HCT116 (cell line): Measurements from ENCODE around the gene ITPR2.

Experiments
- ATF3 ChIP-seq: IDR thresholded peaks from 2 replicates; pipeline ENCODE4 v1.6.1; 2012
- CTCF ChIP-seq, 3 experiments: fragments of 200-600 bp in 1 of 3; sonication (generic) in 1 of 3; IDR thresholded peaks in 2 of 3; conservative IDR thresholded peaks in 1 of 3; 2 replicates each; pipeline ENCODE4 v1.5.1; 2012 to 2017; ENCODE audit warnings: low read depth in 2 of 3, low read length in 2 of 3, antibody characterized with exemption in 1 of 3, borderline replicate concordance in 1 of 3, control low read depth in 1 of 3, mild to moderate bottlenecking in 1 of 3, mixed read lengths in 1 of 3, mixed run types in 1 of 3, moderate library complexity in 1 of 3; ENCODE audit not compliant: insufficient read depth in 1 of 3
- EZH2 ChIP-seq: fragments of 200-600 bp; sonication (generic); IDR thresholded peaks from 2 replicates; pipeline ENCODE4 v1.6.1; 2017; ENCODE audit warnings: antibody characterized with exemption, mixed run types
- EZH2phosphoT487 ChIP-seq: fragments of 200-600 bp; IDR thresholded peaks from 2 replicates; pipeline ENCODE4 v1.6.1; 2018; ENCODE audit warnings: antibody characterized with exemption, borderline replicate concordance
- FOSL1 ChIP-seq: IDR thresholded peaks from 2 replicates; pipeline ENCODE4 v1.6.1; 2012; ENCODE audit warnings: low read depth
- MAX ChIP-seq: IDR thresholded peaks from 2 replicates; pipeline ENCODE4 v1.6.1; 2012
- POLR2A ChIP-seq: IDR thresholded peaks from 2 replicates; pipeline ENCODE4 v1.7.0; 2011; ENCODE audit warnings: borderline replicate concordance; ENCODE audit not compliant: insufficient read depth, insufficient read length; ENCODE audit errors: extremely low read depth
- RAD21 ChIP-seq: IDR thresholded peaks from 2 replicates; pipeline ENCODE4 v1.6.1; 2012; ENCODE audit warnings: low read depth, mild to moderate bottlenecking
- SP1 ChIP-seq: IDR thresholded peaks from 2 replicates; pipeline ENCODE4 v1.6.1; 2012; ENCODE audit warnings: low read depth
- YY1 ChIP-seq: IDR thresholded peaks from 2 replicates; pipeline ENCODE4 v1.6.1; 2011; ENCODE audit warnings: low read length, low read depth, moderate library complexity, mild to moderate bottlenecking; ENCODE audit not compliant: insufficient replicate concordance; ENCODE audit errors: extremely low read depth
- ZBTB33 ChIP-seq: IDR thresholded peaks from 2 replicates; pipeline ENCODE4 v1.6.1; 2011; ENCODE audit warnings: mild to moderate bottlenecking, low read length, moderate library complexity; ENCODE audit not compliant: insufficient replicate concordance; ENCODE audit errors: extremely low read depth
- ZFX ChIP-seq: fragments of 450-650 bp; IDR thresholded peaks from 2 replicates; pipeline ENCODE4 v1.6.1; 2017
- ZNF274 ChIP-seq: fragments of 200-500 bp; sonication (Bioruptor generic); IDR thresholded peaks from 2 replicates; pipeline ENCODE4 v1.6.1; 2014; ENCODE audit warnings: mild to moderate bottlenecking, low read depth, low read length, inconsistent platforms

- TF ChIP-seq ZFX (no peak), EZH2 (no peak), POLR2A (no peak), CTCF (IDR thresholded peaks at IDR 0.05 in 2 of 3, conservative IDR thresholded peaks at IDR 0.05 in 1 of 3; ENCODE audit: borderline replicate concordance in 1 of 3, insufficient read depth in 1 of 3, low read depth in 2 of 3, low read length in 2 of 3) (no peak), RAD21 (no peak), MAX (no peak), EZH2phosphoT487 (no peak), ZBTB33 (no peak), ZNF274 (no peak), FOSL1 (no peak), SP1 (no peak), ATF3 (no peak), YY1 (no peak)
Observed at GRCh38 chr12:26612203-26612602, 220.8 kb downstream of the ITPR2 start.
